KOPT-K1 (cell line): ENCODE measurements around the gene ADCYAP1R1.

Source experiments
- H3K27ac ChIP-seq: fragments of 200-600 bp; sonication (generic); 2 replicates; pipeline ENCODE4 v1.5.1; 2016; ENCODE audit warnings: antibody characterized with exemption, mild to moderate bottlenecking, low read depth, low read length; ENCODE audit not compliant: poor library complexity, severe bottlenecking
- H3K36me3 ChIP-seq: fragments of 200-600 bp; sonication (generic); 2 replicates; pipeline ENCODE4 v1.5.1; 2017; ENCODE audit warnings: antibody characterized with exemption, mild to moderate bottlenecking, low read length, moderate library complexity; ENCODE audit not compliant: insufficient read depth
- H3K9me3 ChIP-seq: fragments of 200-600 bp; sonication (generic); 2 replicates; pipeline ENCODE4 v1.5.1; 2017; ENCODE audit warnings: antibody characterized with exemption, low read length, mild to moderate bottlenecking; ENCODE audit not compliant: insufficient read depth, poor library complexity, severe bottlenecking

ADCYAP1R1 gene

GRCh38 chr7:31053986-31054385, 1.9 kb downstream of the ADCYAP1R1 start:
- Histone ChIP-seq H3K36me3 (no peaks in the 10 kb centered on the region), H3K27ac (no peak overlapping the region), H3K9me3 (no peaks in the 10 kb centered on the region)

- H3K36me3 ChIP-seq, result no peaks in the 10 kb centered on the region
- no peaks in the 10 kb centered on the region for H3K9me3 ChIP-seq
Measured at GRCh38 chr7:31054608-31055278, 2.6 kb downstream of the ADCYAP1R1 start.

DNA sequence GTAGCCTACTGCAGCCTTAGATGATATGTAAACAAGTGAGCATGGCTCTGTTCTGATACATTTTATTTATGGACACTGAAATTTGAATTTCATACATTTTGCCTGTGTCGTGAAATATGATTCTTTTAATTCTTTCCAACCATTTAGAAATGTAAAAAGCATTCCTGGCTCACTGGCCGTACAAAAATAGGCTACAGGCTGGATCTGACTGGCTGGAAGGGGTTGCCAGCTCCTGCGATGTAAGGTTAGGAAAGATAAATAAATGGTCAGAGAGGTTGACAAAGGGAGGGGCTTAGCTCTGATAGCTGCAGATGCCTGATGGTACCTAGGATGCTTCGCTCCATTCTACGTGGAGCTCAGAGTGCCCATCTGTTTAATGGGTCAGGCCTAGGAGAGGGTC, 3.4 kb downstream of the ADCYAP1R1 start:
- Histone ChIP-seq H3K9me3 (no peaks in the 10 kb centered on the region), H3K36me3 (no peaks in the 10 kb centered on the region), H3K27ac (no peak overlapping the region)

More at GRCh38 chr7:31054608-31055278, 2.6 kb downstream of the ADCYAP1R1 start:
- no peak overlapping the region for H3K27ac ChIP-seq

GRCh38 chr7:31056775-31057346, 4.8 kb downstream of the ADCYAP1R1 start:
- no peaks in the 10 kb centered on the region for H3K36me3 ChIP-seq
- no peak overlapping the region for H3K27ac ChIP-seq
- no peaks in the 10 kb centered on the region for H3K9me3 ChIP-seq

GRCh38 chr7:31058122-31058521, 6.0 kb downstream of the ADCYAP1R1 start:
- no peak overlapping the region for H3K27ac ChIP-seq
- H3K9me3 ChIP-seq, result no peaks in the 10 kb centered on the region
- H3K36me3 ChIP-seq, result no peaks in the 10 kb centered on the region

- Histone ChIP-seq H3K9me3 (no peaks in the 10 kb centered on the region), H3K27ac (no peak overlapping the region), H3K36me3 (no peaks in the 10 kb centered on the region)
Measured at GRCh38 chr7:31058688-31059087, 6.6 kb downstream of the ADCYAP1R1 start.

DNA sequence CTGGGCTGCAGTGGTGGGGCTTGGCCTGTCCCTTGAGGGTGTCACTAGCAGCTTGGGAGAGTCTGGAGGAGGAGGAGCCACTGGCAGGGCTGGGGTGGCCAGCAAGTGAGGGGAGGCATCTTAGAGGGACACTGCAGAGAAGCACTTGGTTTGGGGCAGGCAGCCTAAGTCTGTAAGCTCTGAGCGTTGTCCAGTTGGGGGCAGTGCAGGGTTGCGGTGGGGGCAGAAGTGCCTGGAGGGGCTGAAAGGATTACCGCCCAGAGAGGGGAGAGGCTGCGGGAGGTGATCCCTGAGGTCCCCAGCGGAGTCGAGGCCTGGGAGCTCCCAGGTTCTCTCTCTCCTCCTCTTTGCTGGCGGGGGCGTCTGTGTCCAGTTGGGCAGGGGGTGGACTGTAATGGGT, 7.4 kb downstream of the ADCYAP1R1 start:
- H3K36me3 ChIP-seq, result no peaks in the 10 kb centered on the region
- H3K27ac ChIP-seq, result no peak overlapping the region

GRCh38 chr7:31061185-31061584, 9.1 kb downstream of the ADCYAP1R1 start:
- Histone ChIP-seq H3K36me3 (no peaks in the 10 kb centered on the region), H3K9me3 (no peaks in the 10 kb centered on the region), H3K27ac (no peak overlapping the region)

More for the DNA sequence above, 7.4 kb downstream of the ADCYAP1R1 start:
- H3K9me3 ChIP-seq, result no peaks in the 10 kb centered on the region

DNA sequence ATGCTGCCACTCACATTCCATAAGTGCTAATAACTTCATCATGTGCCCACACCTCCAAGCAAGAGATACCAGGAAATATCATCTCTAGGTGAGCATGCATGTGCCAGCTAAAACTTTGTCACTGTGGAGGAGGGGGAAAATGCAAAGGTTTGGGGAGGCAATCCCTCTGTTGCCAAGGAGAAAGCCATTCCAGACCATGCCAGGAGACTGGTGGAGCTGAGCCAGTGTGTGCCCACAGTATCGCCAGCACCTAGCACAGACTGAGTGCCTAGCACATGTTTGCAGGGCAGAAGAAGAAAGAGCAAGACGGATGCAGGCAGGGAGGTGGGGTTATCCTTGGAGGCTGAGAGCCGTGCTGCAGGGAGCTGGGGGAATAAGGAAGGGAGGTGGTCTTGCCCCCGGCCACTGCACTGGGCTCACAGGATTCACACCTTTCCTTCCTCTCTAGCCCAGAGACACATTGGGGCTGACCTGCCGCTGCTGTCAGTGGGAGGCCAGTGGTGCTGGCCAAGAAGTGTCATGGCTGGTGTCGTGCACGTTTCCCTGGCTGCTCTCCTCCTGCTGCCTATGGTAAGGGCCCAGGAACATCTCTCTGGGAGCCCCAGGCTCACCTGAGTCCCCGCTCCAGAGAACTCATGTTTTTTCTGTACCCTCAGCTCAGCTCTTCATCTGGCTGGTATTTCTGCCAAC, 10.8 kb downstream of the ADCYAP1R1 start:
- Histone ChIP-seq H3K27ac (no peak overlapping the region), H3K36me3 (no peaks in the 10 kb centered on the region), H3K9me3 (no peaks in the 10 kb centered on the region)

DNA sequence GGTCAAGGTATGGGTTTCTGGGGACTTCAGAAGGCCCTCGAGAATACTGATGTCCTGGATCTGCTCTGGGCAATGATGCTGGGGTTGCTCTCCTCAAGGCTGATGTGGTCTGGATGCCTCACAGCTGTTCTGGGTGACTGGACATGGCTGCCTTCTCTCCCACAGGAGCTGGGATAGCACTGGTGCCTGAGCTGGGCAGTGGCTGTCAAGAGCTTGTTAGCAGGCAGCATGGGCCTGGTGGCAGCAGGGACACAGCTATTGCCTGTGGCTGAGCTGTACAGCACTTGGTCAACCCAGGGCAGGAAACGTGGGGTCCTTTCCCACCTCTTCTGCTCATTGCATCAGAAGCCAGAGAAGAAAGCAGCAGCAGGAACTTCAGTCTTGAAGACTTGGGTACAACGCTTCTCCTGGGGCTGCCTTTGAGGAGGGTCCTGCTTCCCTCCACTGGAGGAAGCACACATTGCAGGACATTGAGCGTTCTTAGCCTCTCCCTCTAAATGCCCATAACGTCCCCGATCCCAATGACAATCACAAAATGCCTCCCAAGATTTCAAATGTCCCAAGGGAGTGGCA, 13.0 kb downstream of the ADCYAP1R1 start:
- H3K9me3 ChIP-seq, result no peaks in the 10 kb centered on the region
- no peak overlapping the region for H3K27ac ChIP-seq
- no peaks in the 10 kb centered on the region for H3K36me3 ChIP-seq

- H3K27ac ChIP-seq, result no peak overlapping the region
Measured at GRCh38 chr7:31065840-31066239, 13.7 kb downstream of the ADCYAP1R1 start.

DNA sequence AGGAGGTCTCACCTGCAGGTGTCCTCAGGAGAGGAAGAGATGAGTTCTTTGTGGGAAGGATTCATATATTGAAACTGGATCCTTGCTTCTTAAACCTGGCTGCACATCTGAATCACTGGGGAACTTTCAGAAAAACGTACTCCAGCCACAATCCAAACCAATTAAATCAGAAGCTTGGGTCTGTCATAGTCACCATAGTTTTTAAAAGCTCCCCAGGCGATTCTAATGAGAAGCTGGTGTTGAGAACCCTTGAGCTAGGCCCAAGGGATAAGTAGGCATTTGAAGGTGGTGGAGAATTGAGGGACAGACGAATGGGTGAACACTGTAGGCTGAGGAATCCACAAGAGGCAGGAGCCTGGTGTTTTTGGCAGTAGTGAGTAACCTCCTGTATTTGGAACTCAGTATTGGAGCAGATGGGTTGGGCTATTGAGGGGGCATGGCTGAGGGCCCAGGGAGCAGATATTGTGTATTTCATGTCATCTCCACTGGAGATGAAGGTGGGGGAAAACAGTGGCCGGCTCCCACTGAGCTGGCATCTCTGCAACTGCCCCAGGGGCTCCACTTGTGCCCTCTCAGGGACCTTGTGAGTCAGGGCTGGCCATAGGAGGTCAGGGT, 14.5 kb downstream of the ADCYAP1R1 start:
- Histone ChIP-seq H3K36me3 (no peaks in the 10 kb centered on the region), H3K9me3 (no peaks in the 10 kb centered on the region), H3K27ac (no peak overlapping the region)

More at GRCh38 chr7:31065840-31066239, 13.7 kb downstream of the ADCYAP1R1 start:
- Histone ChIP-seq H3K9me3 (no peaks in the 10 kb centered on the region), H3K36me3 (no peaks in the 10 kb centered on the region)

DNA sequence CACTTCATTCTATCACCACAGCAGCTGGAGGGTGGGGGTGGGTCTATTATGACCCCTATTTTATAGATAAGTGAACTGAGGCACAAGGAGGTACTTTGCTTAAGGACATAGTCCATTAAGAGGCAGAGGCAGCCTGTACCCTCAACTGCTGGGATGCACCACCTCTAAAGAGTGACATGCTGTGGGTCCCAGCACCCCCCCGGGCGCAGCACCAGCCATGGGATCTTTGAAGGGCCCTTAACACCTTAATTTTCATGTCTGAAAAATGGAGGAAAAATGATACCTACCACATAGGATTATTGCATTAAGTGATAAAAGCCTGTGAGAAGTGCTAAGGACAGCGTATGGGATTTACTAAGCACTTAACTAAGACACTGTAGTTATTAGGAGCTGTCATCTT, 15.4 kb downstream of the ADCYAP1R1 start:
- H3K36me3 ChIP-seq, result no peaks in the 10 kb centered on the region
- no peak overlapping the region for H3K27ac ChIP-seq
- no peaks in the 10 kb centered on the region for H3K9me3 ChIP-seq

- Histone ChIP-seq H3K9me3 (no peaks in the 10 kb centered on the region), H3K36me3 (no peaks in the 10 kb centered on the region), H3K27ac (no peak overlapping the region)
Measured at GRCh38 chr7:31068006-31068675, 16.0 kb downstream of the ADCYAP1R1 start.
